ENCODE results near the gene HOXD3.

DNA sequence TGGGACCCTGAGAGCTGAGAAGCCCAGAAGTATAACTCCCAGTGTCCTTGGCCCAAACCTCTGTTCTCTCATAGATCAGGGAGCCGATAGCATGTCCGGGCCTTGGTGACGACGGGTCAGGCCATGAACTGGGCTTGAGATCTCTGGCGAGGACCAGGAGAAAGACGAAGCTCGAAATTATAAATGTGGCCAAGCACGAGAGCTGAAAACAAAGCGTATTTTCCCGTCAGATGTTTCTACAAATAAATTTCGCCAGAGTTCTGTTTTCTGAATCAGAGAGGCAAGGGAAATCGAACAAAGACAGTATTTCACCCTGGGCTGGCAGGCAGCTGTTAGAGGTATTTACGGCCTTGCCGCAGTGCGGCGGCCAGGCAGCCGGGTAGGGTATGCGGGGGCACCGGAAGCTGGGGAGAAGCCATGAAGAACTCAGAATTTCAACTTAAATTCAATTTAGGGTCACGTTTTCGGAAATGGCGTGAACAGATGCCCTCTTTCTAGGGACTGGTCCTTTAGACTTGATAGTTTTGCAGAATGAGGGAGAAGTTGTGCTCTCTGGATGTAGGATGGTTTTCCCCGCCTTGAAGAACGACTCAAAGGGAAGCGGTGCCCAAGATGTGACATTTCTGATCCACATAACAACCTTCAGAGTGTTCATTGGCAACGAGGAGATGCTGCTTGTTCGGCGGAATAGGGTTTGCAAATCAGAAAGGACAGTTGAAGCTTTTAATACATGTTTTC is 18.0 kb upstream of the HOXD3 start:
- TF ChIP-seq, protein P1, sequence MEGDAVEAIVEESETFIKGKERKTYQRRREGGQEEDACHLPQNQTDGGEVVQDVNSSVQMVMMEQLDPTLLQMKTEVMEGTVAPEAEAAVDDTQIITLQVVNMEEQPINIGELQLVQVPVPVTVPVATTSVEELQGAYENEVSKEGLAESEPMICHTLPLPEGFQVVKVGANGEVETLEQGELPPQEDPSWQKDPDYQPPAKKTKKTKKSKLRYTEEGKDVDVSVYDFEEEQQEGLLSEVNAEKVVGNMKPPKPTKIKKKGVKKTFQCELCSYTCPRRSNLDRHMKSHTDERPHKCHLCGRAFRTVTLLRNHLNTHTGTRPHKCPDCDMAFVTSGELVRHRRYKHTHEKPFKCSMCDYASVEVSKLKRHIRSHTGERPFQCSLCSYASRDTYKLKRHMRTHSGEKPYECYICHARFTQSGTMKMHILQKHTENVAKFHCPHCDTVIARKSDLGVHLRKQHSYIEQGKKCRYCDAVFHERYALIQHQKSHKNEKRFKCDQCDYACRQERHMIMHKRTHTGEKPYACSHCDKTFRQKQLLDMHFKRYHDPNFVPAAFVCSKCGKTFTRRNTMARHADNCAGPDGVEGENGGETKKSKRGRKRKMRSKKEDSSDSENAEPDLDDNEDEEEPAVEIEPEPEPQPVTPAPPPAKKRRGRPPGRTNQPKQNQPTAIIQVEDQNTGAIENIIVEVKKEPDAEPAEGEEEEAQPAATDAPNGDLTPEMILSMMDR (IDR thresholded peaks at IDR 0.05): no peak
- TF ChIP-seq PRRX2 (CRISPR knock-in tag; IDR thresholded peaks at IDR 0.05) (no peak), ZNF396 (CRISPR knock-in tag; IDR thresholded peaks at IDR 0.05; ENCODE audit: borderline replicate concordance) (no peak)
- TF ChIP-seq, protein P2, sequence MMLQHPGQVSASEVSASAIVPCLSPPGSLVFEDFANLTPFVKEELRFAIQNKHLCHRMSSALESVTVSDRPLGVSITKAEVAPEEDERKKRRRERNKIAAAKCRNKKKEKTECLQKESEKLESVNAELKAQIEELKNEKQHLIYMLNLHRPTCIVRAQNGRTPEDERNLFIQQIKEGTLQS (CRISPR knock-in tag; conservative IDR thresholded peaks at IDR 0.05): no peak

Data from WTC11 (cell line).